ENCODE data around the gene PPFIA1. TPM values are rescaled to one million over a fixed set of nuclear protein-coding genes. Genes with fewer than 3 reads are reported as not detected.

The PPFIA1 gene
- total and polyA plus RNA-seq, 10 of the 15 experiments (the other 5 are each of a cell fraction or from before 2014, with no cell fraction given), result 5.2 to 26.2 (median 15.8) TPM

GRCh38 chr11:70397336-70397982 is 127.0 kb downstream of the PPFIA1 start:
- no peaks in the 10 kb centered on the region for H3K36me3 ChIP-seq (ENCODE audit: control insufficient read depth in 2 of 2, insufficient read depth in 2 of 2, low read length in 1 of 2)
- H3K27me3 ChIP-seq (replicated peaks in 1 of 2; ENCODE audit: control insufficient read depth in 2 of 2, insufficient read depth in 2 of 2, low read length in 1 of 2), result no peaks in the 10 kb centered on the region
- no peaks in the 10 kb centered on the region for H4K20me1 ChIP-seq (ENCODE audit: control insufficient read depth, insufficient read depth)
- ChIA-PET CTCF (interaction anchor here (0.6 to 0.8 kb wide), 2 partner anchors 146 to 284 kb away, joined by 3 to 4 read pairs; no protein-coding TSS in a partner anchor), SMC1A (ENCODE audit: uncharacterized antibody, unreplicated experiment) (interaction anchor here (1.2 kb wide), 1 partner anchor 74 kb away, joined by 3 read pairs; no protein-coding TSS in a partner anchor), RAD21 (ENCODE audit: unreplicated experiment) (interaction anchor here (0.8 kb wide), 1 partner anchor 72 kb away, joined by 4 read pairs; no protein-coding TSS in a partner anchor), POLR2A (interaction anchor here (0.6 to 0.7 kb wide), 4 partner anchors 41 to 1786 kb away, joined by 3 to 4 read pairs (median 4); no protein-coding TSS in a partner anchor)
- in situ Hi-C loops (cut with MboI) (no loop called here), intact Hi-C loops (cut with micrococcal nuclease; ENCODE audit: unreplicated experiment) (no loop called here)
- no peaks in the 10 kb centered on the region; the same call in 2 of the 3 replicates for H3K9me3 ChIP-seq (replicated peaks; ENCODE audit: control insufficient read depth, insufficient read depth, low read length)
- H3K4me1 ChIP-seq (ENCODE audit: control insufficient read depth, insufficient read depth, low read length), result peaks cover 11% of the 10 kb centered on the region
- H3K4me2 ChIP-seq (ENCODE audit: control insufficient read depth, insufficient read depth), result peak overlapping the region; percentile 100
- DNase-seq (ENCODE audit: low read depth, low spot score) (no peak), FAIRE-seq (no peak), ATAC-seq (peak; percentile 43)
- 22% methylated on average over 18 of the region's 18 CpGs for WGBS (ENCODE audit: insufficient coverage, insufficient replicate concordance, low lambda C conversion rate, missing lambda C conversion rate)
- no peak overlapping the region for H3K27ac ChIP-seq (ENCODE audit: control insufficient read depth, insufficient read depth)
- peak overlapping the region; percentile 37; the same call in 1 of the 2 replicates for H3K9ac ChIP-seq (ENCODE audit: control insufficient read depth, insufficient read depth, low read length)
- BruUV-seq (replicated peaks), result TSS peak; percentile 63
- no peaks in the 10 kb centered on the region for H3K79me2 ChIP-seq (ENCODE audit: control insufficient read depth, insufficient read depth, low read length)
- peak overlapping the region; percentile 70 for H3K4me3 ChIP-seq
- TF ChIP-seq, protein P1, sequence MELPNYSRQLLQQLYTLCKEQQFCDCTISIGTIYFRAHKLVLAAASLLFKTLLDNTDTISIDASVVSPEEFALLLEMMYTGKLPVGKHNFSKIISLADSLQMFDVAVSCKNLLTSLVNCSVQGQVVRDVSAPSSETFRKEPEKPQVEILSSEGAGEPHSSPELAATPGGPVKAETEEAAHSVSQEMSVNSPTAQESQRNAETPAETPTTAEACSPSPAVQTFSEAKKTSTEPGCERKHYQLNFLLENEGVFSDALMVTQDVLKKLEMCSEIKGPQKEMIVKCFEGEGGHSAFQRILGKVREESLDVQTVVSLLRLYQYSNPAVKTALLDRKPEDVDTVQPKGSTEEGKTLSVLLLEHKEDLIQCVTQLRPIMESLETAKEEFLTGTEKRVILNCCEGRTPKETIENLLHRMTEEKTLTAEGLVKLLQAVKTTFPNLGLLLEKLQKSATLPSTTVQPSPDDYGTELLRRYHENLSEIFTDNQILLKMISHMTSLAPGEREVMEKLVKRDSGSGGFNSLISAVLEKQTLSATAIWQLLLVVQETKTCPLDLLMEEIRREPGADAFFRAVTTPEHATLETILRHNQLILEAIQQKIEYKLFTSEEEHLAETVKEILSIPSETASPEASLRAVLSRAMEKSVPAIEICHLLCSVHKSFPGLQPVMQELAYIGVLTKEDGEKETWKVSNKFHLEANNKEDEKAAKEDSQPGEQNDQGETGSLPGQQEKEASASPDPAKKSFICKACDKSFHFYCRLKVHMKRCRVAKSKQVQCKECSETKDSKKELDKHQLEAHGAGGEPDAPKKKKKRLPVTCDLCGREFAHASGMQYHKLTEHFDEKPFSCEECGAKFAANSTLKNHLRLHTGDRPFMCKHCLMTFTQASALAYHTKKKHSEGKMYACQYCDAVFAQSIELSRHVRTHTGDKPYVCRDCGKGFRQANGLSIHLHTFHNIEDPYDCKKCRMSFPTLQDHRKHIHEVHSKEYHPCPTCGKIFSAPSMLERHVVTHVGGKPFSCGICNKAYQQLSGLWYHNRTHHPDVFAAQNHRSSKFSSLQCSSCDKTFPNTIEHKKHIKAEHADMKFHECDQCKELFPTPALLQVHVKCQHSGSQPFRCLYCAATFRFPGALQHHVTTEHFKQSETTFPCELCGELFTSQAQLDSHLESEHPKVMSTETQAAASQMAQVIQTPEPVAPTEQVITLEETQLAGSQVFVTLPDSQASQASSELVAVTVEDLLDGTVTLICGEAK (IDR thresholded peaks at IDR 0.05; ENCODE audit: borderline replicate concordance), result peak; percentile 12; the same call in 1 of the 2 replicates
- TF ChIP-seq SUPT20H (IDR thresholded peaks at IDR 0.05; ENCODE audit: borderline replicate concordance, control insufficient read depth, low read depth, low read length), result no peak
- peak overlapping the region; percentile 31 for H2AFZ ChIP-seq (ENCODE audit: control insufficient read depth, low read depth, low read length)

Measured in GM12878 (cell line).